Lower leg skin (tissue), 4 donors: ENCODE results near the gene NUDT8. TPM values are rescaled to one million over a fixed set of nuclear protein-coding genes. Genes with fewer than 3 reads are reported as not detected.

ENCODE experiments used
- DNase-seq, 2 donors: peaks; one replicate each; pipeline ENCODE4 v3.0.0-alpha.2; 2019; ENCODE audit warnings: low spot score in 2 of 2
- H3K4me3 ChIP-seq: fragments of 200-600 bp; sonication (generic); 2 replicates; pipeline ENCODE4 v1.5.1; 2017; ENCODE audit warnings: mild to moderate bottlenecking, low read depth; ENCODE audit not compliant: poor library complexity, severe bottlenecking
- POLR2A ChIP-seq, 2 donors: fragments of 450-650 bp; IDR thresholded peaks; one replicate each; pipeline ENCODE4 v1.6.1; 2016 to 2017; ENCODE audit warnings: antibody characterized with exemption in 2 of 2, mild to moderate bottlenecking in 1 of 2, moderate library complexity in 1 of 2
- WGBS, 2 donors: methylation state at CpG; one replicate each; pipeline ENCODE4 v1.1.5; 2018; 5-methylcytosine and 5-hydroxymethylcytosine counted together
- intact Hi-C: fragments of 100-400 bp; cut with DNase I; formaldehyde crosslinking; loops from one replicate; pipeline ENCODE4 v1.15.0; 2023; ENCODE audit warnings: low total_unique reads
- total RNA-seq, 4 donors: library from RNA; depleted of rRNA; stranded (reverse); fragments of >200 nt; gene quantifications; one replicate each; pipeline ENCODE4 v1.1.0, GENCODE V29; 2016
- TF ChIP-seq, protein P1 (sequence below), 3 donors: fragments of 450-650 bp; IDR thresholded peaks; one replicate each; pipeline ENCODE4 v1.5.1; 2016; ENCODE audit warnings: antibody characterized with exemption in 3 of 3, mild to moderate bottlenecking in 3 of 3, moderate library complexity in 2 of 3

Gene NUDT8
- total RNA-seq, 4 donors from 2014 or later = 42.1 to 89.4 (median 55.1) TPM

DNA sequence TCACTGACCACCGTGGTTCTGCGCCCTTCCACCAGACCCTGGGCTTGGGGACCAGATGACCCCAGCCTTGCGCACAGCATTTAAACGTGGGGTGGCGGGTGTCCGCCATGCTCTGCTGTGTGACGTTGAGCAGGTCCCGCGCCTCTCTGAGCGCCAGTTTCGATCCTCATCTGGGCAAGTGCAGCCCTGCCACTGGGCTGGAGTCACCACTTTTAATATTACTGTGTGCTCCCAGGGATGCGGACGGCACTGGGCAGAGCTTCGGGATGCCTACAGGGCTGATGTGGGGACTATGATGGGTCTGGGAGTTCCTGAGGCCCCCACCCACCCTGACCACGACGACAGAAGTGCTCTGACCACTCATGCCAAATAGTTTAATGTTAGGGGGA lies 1.2 kb upstream of the NUDT8 start:
- DNase-seq = no peak
- peak overlapping the region; percentile 34 for H3K4me3 ChIP-seq
- TF ChIP-seq POLR2A (IDR thresholded peaks at IDR 0.05) = no peak
- TF ChIP-seq, protein P1, sequence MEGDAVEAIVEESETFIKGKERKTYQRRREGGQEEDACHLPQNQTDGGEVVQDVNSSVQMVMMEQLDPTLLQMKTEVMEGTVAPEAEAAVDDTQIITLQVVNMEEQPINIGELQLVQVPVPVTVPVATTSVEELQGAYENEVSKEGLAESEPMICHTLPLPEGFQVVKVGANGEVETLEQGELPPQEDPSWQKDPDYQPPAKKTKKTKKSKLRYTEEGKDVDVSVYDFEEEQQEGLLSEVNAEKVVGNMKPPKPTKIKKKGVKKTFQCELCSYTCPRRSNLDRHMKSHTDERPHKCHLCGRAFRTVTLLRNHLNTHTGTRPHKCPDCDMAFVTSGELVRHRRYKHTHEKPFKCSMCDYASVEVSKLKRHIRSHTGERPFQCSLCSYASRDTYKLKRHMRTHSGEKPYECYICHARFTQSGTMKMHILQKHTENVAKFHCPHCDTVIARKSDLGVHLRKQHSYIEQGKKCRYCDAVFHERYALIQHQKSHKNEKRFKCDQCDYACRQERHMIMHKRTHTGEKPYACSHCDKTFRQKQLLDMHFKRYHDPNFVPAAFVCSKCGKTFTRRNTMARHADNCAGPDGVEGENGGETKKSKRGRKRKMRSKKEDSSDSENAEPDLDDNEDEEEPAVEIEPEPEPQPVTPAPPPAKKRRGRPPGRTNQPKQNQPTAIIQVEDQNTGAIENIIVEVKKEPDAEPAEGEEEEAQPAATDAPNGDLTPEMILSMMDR (IDR thresholded peaks at IDR 0.05) = no peak
- 47 to 62% methylated on average over 14 to 16 of the region's 16 CpGs for WGBS, 2 donors
- intact Hi-C loops = no loop called here

GRCh38 chr11:67630228-67630942 lies 648 bp upstream of the NUDT8 start:
- intact Hi-C loops = no loop called here
- 1% methylated on average over 42 to 60 of the region's 70 CpGs for WGBS, 2 donors
- H3K4me3 ChIP-seq = peak overlapping the region; percentile 34
- peak in 1 of 2 donors; percentile 13 for TF ChIP-seq POLR2A (IDR thresholded peaks at IDR 0.05)
- TF ChIP-seq, protein P1 (IDR thresholded peaks at IDR 0.05) = peak in 1 of 3 donors; percentile 40
- DNase-seq = peak; percentile 97 to 100

GRCh38 chr11:67628710-67629385 lies 889 bp downstream of the NUDT8 start:
- 22 to 31% methylated on average over 14 to 21 of the region's 25 CpGs for WGBS, 2 donors
- DNase-seq = no peak
- TF ChIP-seq POLR2A (IDR thresholded peaks at IDR 0.05) = no peak
- TF ChIP-seq, protein P1 (IDR thresholded peaks at IDR 0.05) = no peak
- H3K4me3 ChIP-seq = peak overlapping the region; percentile 45
- intact Hi-C loops = no loop called here

GRCh38 chr11:67627812-67628624 lies 1.7 kb downstream of the NUDT8 start:
- no peak for TF ChIP-seq POLR2A (IDR thresholded peaks at IDR 0.05)
- TF ChIP-seq, protein P1 (IDR thresholded peaks at IDR 0.05) = no peak
- DNase-seq = no peak
- WGBS, 2 donors = 79 to 82% methylated on average over 11 of the region's 15 CpGs
- no peak overlapping the region for H3K4me3 ChIP-seq
- intact Hi-C loops = no loop called here

GRCh38 chr11:67627441-67627811 lies 2.3 kb downstream of the NUDT8 start:
- WGBS, 2 donors = 39 to 57% methylated on average over 6 of the region's 6 CpGs
- TF ChIP-seq POLR2A (IDR thresholded peaks at IDR 0.05) = no peak
- TF ChIP-seq, protein P1 (IDR thresholded peaks at IDR 0.05) = no peak
- DNase-seq = no peak
- no peak overlapping the region for H3K4me3 ChIP-seq
- intact Hi-C loops = no loop called here
